Muscle of arm (tissue), 12 donors: ENCODE measurements around the gene APBA2. TPM values are rescaled to one million over a fixed set of nuclear protein-coding genes. Genes with fewer than 3 reads are reported as not detected.
"Not testable (repeated sequence)": the region's sequence is repeated elsewhere in the genome, so short reads cannot be mapped to it uniquely, and the experiment has no call there.

ENCODE experiments used
- DNase-seq: peaks from one replicate; pipeline ENCODE4 v3.0.0-alpha.2; 2013
- polyA plus RNA-seq, 12 donors: library from polyadenylated mRNA; unstranded; fragments of 120-200 nt; gene quantifications; one replicate each; pipeline ENCODE4 v1.2.1, GENCODE V29; 2013; ENCODE audit not compliant: insufficient read length in 12 of 12

Gene APBA2
- polyA plus RNA-seq, 12 donors = 2.9 to 19.6 (median 5.2) TPM; not detected in 1

- DNase-seq = no peak
Measured at GRCh38 chr15:29159771-29160455, 274.1 kb downstream of the APBA2 start.

GRCh38 chr15:29162411-29162810, 276.6 kb downstream of the APBA2 start:
- no peak for DNase-seq

GRCh38 chr15:29167122-29167521, 281.3 kb downstream of the APBA2 start:
- DNase-seq = not testable (repeated sequence)

Other genes with a start within 250 kb of the APBA2 start
- gene GOLGA8M, start 173.6 kb upstream of the APBA2 start, polyA plus RNA-seq = 1 to 10 TPM in 7 of 12 donors, under 1 TPM in 3, not detected in 2; 0.74 to 6.2 (median 1.7) TPM
- gene GOLGA6L7, start 37.3 kb upstream of the APBA2 start, polyA plus RNA-seq = under 1 TPM in 7 of 12 donors, not detected in 5; 0.14 to 0.40 (median 0.24) TPM